NB4 (cell line): Measurements from ENCODE around the gene RBM5.

Source experiments
- DNase-seq: peaks from one replicate; pipeline ENCODE4 v3.0.0; 2010; ENCODE audit warnings: low read depth
- H3K4me3 ChIP-seq: one replicate; pipeline ENCODE4 v1.5.1; 2011; ENCODE audit warnings: mild to moderate bottlenecking, low read depth, low read length, moderate library complexity
- MAX ChIP-seq: IDR thresholded peaks from 2 replicates; pipeline ENCODE4 v1.6.1; 2011; ENCODE audit warnings: low read depth, low read length
- MYC ChIP-seq: IDR thresholded peaks from 2 replicates; pipeline ENCODE4 v1.6.1; 2011; ENCODE audit warnings: low read depth, low read length
- POLR2A ChIP-seq: IDR thresholded peaks from 2 replicates; pipeline ENCODE4 v1.6.1; 2011; ENCODE audit warnings: mild to moderate bottlenecking; ENCODE audit not compliant: insufficient read length; ENCODE audit errors: extremely low read depth
- TF ChIP-seq, protein P1 (sequence below): IDR thresholded peaks from one replicate; pipeline ENCODE4 v1.5.1; 2012; ENCODE audit warnings: low read depth, low read length

RBM5 gene

DNA sequence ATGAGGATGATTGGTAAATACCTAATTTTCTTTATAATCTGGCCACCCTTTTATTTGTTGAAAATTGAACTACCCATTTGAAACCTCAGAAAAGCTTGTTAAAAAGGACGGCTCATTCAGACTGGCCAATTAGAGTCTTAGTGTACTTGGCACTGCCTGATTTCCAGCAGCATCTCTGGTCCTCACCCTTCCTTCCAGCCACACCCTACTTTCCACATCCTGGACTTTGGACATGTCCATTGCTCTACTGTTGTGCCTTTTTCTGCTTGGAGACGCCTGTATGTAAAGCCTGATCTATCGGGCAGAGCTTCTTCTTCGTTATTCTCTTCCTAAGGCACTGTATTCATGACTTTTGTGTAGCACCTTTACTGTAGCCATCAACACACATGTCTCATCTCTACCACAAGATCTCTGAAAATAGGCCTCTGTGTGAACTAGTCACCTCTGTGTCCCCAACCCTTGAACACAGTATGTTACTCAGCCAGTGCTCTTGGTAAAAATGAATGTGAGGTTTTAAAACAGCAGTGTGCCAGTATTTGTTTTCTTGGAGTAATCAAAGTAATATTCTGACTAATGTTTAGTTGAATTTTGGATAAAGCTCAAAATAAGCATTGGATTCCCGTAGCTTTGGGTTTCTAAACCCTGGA is 6.8 kb downstream of the RBM5 start:
- TF ChIP-seq MAX (no peak), MYC (no peak), POLR2A (no peak)
- TF ChIP-seq, protein P1, sequence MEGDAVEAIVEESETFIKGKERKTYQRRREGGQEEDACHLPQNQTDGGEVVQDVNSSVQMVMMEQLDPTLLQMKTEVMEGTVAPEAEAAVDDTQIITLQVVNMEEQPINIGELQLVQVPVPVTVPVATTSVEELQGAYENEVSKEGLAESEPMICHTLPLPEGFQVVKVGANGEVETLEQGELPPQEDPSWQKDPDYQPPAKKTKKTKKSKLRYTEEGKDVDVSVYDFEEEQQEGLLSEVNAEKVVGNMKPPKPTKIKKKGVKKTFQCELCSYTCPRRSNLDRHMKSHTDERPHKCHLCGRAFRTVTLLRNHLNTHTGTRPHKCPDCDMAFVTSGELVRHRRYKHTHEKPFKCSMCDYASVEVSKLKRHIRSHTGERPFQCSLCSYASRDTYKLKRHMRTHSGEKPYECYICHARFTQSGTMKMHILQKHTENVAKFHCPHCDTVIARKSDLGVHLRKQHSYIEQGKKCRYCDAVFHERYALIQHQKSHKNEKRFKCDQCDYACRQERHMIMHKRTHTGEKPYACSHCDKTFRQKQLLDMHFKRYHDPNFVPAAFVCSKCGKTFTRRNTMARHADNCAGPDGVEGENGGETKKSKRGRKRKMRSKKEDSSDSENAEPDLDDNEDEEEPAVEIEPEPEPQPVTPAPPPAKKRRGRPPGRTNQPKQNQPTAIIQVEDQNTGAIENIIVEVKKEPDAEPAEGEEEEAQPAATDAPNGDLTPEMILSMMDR = no peak
- DNase-seq = no peak

DNA sequence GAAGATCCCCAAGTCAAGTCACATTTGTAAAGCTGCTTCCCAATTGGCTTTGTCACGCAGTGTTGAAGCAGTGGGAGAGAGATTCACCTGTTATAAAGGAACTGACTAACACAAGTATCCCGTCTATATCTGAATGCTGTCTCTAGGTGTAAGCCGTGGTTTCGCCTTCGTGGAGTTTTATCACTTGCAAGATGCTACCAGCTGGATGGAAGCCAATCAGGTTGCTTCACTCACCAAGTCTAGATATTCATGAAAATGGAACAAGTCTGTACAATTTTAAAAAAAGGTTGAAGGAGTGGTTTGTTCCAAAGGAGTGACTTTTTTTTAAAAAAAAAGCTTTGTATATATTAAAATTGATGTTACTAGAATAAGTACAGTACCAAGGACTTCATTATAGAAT is 11.7 kb downstream of the RBM5 start:
- no peak for TF ChIP-seq MAX
- DNase-seq = no peak
- H3K4me3 ChIP-seq = no peak overlapping the region

More for the DNA sequence above, 6.8 kb downstream of the RBM5 start:
- no peak overlapping the region for H3K4me3 ChIP-seq

DNA sequence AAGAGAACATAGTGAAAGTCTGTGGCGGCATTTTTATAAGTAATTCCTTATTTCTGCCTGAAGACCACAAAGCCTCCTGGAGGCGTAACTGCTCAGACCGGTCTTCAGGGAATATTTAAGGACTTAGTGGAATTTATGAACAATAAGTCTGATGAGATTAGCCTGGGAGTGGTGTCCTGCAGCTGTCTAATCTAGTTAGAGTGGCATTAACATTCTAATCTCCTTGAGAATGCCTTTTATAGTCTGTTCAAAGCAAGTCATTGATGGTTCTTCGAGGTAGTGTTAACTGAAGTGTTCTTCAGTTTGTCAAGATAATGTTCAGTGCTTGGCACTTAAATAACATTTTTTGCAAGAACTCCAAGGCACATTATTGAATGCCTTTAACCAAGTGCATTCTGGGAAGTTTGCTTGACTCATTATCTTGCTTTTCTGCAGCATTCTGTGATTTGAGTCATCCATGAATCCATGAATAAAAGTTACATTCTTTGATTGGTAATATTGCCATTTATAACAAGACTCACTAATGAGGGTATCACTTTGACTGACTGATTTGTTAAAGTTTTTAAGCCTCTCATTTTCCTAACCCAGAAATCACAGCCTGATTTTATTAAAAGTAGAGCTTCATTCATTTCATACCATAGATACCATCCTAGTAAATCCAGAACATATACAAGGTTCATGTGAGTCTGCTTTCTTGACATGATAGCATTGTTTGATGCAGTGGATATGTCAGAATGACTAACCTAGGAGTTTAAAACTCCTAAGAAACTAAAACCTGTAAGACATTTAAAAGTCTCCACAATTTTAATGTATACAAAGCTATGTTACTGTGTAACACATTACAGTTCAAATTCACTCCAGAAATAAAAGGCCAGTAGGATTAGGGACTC is 12.5 kb downstream of the RBM5 start:
- no peak for DNase-seq
- no peak overlapping the region for H3K4me3 ChIP-seq
- TF ChIP-seq, protein P1 = no peak
- TF ChIP-seq MYC = no peak
- no peak for TF ChIP-seq POLR2A
- no peak for TF ChIP-seq MAX

- no peak for DNase-seq
- TF ChIP-seq MAX = no peak
- TF ChIP-seq MYC = no peak
- TF ChIP-seq, protein P1 = no peak
- no peak for TF ChIP-seq POLR2A
- no peak overlapping the region for H3K4me3 ChIP-seq
Observed at GRCh38 chr3:50102558-50102957, 13.8 kb downstream of the RBM5 start.

DNA sequence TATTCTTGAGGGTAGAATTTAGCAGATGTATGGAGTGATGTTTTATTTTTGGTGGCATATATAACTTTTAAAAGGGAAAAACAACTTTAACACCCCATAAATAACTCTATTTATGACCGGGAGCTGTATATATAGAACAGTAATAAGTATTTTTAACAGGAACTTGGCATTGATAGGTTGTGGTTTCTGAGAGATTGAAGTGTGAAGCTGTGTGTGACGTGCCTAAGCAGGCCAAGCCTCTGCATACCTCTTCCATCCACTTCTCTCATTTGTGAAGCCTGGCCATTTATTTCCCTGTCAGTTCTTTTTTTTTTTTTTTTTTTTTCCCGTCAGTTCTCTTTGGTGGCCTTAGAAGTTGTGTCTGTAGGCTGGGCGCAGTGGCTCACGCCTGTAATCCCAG is 23.0 kb downstream of the RBM5 start:
- no peak for DNase-seq
- no peak overlapping the region for H3K4me3 ChIP-seq
- TF ChIP-seq POLR2A (no peak), MAX (no peak)
- TF ChIP-seq, protein P1 = no peak

GRCh38 chr3:50112462-50112861 is 23.7 kb downstream of the RBM5 start:
- no peak for DNase-seq
- H3K4me3 ChIP-seq = no peak overlapping the region
- no peak for TF ChIP-seq MAX
- TF ChIP-seq, protein P1 = no peak
